ENCODE measurements around the gene WAC. TPM values are rescaled to one million over a fixed set of nuclear protein-coding genes. Genes with fewer than 3 reads are reported as not detected.

WAC gene
- total and polyA plus RNA-seq, 9 of the 15 experiments (the other 6 are each of a cell fraction or from before 2014, with no cell fraction given) = 24.8 to 123 (median 78.2) TPM

DNA sequence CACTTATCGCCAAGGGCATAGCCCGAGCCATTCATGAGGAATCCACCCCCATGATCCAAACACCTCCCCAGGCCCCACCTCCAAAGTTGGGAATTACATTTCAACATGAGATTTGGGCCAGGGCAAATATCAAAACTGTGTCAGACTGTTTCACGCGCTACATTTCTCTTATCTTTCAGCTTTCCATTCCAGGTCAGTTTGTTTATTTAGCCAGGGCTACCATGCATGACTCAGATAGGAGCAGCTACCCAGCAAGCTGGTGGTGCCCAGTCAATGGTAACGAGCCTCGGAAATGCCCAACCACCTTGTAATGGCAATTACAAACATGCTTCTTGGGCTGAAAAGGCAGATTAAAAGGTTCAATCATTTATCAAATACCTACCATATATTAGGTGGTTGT, 100.8 kb downstream of the WAC start:
- Histone ChIP-seq H3K4me2 (ENCODE audit: insufficient read depth, low read length) (no peak overlapping the region), H3K4me3 (no peak overlapping the region), H3K4me1 (replicated peaks in 1 of 2; ENCODE audit: control insufficient read depth in 2 of 2, insufficient read depth in 2 of 2, low read length in 2 of 2) (no peaks in the 10 kb centered on the region), H3K9ac (ENCODE audit: insufficient read depth in 1 of 2, low read depth in 2 of 2, low read length in 2 of 2) (no peak overlapping the region), H3K27ac (ENCODE audit: extremely low read depth, low read depth, low read length) (no peak overlapping the region), H3K9me1 (ENCODE audit: control insufficient read depth, insufficient read depth, low read length) (no peaks in the 10 kb centered on the region), H4K20me1 (replicated peaks; ENCODE audit: control insufficient read depth, insufficient read depth, low read length) (no peaks in the 10 kb centered on the region), H2AFZ (ENCODE audit: low read depth, low read length) (no peak overlapping the region), H3K9me3 (replicated peaks; ENCODE audit: control insufficient read depth, insufficient read depth, low read depth, low read length) (no peaks in the 10 kb centered on the region), H3K27me3 (ENCODE audit: control insufficient read depth in 2 of 2, insufficient read depth in 2 of 2, low read length in 2 of 2) (peaks cover 18 to 60% of the 10 kb centered on the region in 2 experiments), H3K36me3 (ENCODE audit: control insufficient read depth, insufficient read depth, low read length) (no peaks in the 10 kb centered on the region), H3K79me2 (ENCODE audit: control insufficient read depth, insufficient read depth, low read length) (no peaks in the 10 kb centered on the region)
- CTCF ChIA-PET (ENCODE audit: low intra/inter-chr PET ratio) = no interaction called here
- TF ChIP-seq NFATC3 (IDR thresholded peaks at IDR 0.05) (no peak), ARID1B (IDR thresholded peaks at IDR 0.05) (0 out of 2 replicates have a peak, but pooled peaks have one; percentile 23), FOSL1 (tag; conservative IDR thresholded peaks at IDR 0.05) (0 out of 2 replicates have a peak, but pooled peaks have one; percentile 19)
- FAIRE-seq = no peak
- POLR2A ChIA-PET = no interaction called here
- intact Hi-C loops (cut with micrococcal nuclease) = no loop called here
- ATAC-seq = no peak
- in situ Hi-C loops (cut with MboI) = loop anchor here (10.0 kb wide), 1 partner anchor 671 kb away; no protein-coding TSS in a partner anchor
- no TSS peak for BruUV-seq (replicated peaks)
- 8% methylated on average over 6 of the region's 6 CpGs for WGBS (ENCODE audit: insufficient coverage, low coverage, missing lambda C conversion rate)
- no peak for DNase-seq (ENCODE audit: extremely low read depth in 1 of 4, low spot score in 3 of 4)

DNA sequence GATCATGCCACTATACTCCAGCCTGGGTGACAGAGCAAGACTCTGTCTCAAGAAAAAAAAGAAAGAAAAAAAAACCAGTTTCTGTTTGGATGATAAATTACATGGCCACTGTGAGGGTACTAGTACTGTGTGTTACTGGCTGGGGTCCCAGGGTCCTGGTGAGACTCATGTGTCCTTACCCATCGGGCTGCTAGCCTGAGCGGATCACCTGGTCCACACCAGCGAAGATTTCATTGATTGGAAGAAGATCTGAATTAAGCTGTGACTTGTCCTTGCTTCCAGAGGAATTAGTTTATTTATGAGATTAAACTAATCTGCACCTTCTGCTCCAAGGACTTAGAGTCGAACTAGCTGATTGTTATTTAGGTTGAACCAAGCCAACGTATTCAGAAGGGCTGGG, 104.4 kb downstream of the WAC start:
- Histone ChIP-seq H3K9me3 (replicated peaks; ENCODE audit: control insufficient read depth, insufficient read depth, low read depth, low read length) (no peaks in the 10 kb centered on the region), H4K20me1 (replicated peaks; ENCODE audit: control insufficient read depth, insufficient read depth, low read length) (no peaks in the 10 kb centered on the region), H3K9ac (ENCODE audit: insufficient read depth in 1 of 2, low read depth in 2 of 2, low read length in 2 of 2) (no peak overlapping the region), H3K36me3 (ENCODE audit: control insufficient read depth, insufficient read depth, low read length) (no peaks in the 10 kb centered on the region), H3K4me1 (replicated peaks in 1 of 2; ENCODE audit: control insufficient read depth in 2 of 2, insufficient read depth in 2 of 2, low read length in 2 of 2) (no peaks in the 10 kb centered on the region), H3K27ac (ENCODE audit: extremely low read depth, low read depth, low read length) (no peak overlapping the region), H3K79me2 (ENCODE audit: control insufficient read depth, insufficient read depth, low read length) (no peaks in the 10 kb centered on the region), H3K4me3 (no peak overlapping the region), H2AFZ (ENCODE audit: low read depth, low read length) (no peak overlapping the region), H3K4me2 (ENCODE audit: insufficient read depth, low read length) (no peak overlapping the region), H3K27me3 (ENCODE audit: control insufficient read depth in 2 of 2, insufficient read depth in 2 of 2, low read length in 2 of 2) (peaks cover 10 to 37% of the 10 kb centered on the region in 2 experiments), H3K9me1 (ENCODE audit: control insufficient read depth, insufficient read depth, low read length) (no peaks in the 10 kb centered on the region)
- FAIRE-seq (no peak), ATAC-seq (no peak), DNase-seq (ENCODE audit: extremely low read depth in 1 of 4, low spot score in 3 of 4) (no peak)
- WGBS (ENCODE audit: insufficient coverage, low coverage, missing lambda C conversion rate) = 0% methylated on average over 5 of the region's 5 CpGs
- TF ChIP-seq ARID2 (IDR thresholded peaks at IDR 0.05) (no peak), PML (IDR thresholded peaks at IDR 0.05; ENCODE audit: low read length) (no peak), ZNF780A (CRISPR knock-in tag; IDR thresholded peaks at IDR 0.05) (no peak), PTRF (tag; IDR thresholded peaks at IDR 0.05) (no peak), SMAD3 (CRISPR knock-in tag; conservative IDR thresholded peaks at IDR 0.05) (no peak), TEAD2 (tag; IDR thresholded peaks at IDR 0.05) (no peak), KLF6 (CRISPR knock-in tag; IDR thresholded peaks at IDR 0.05; ENCODE audit: borderline replicate concordance) (no peak), STAG1 (CRISPR knock-in tag; IDR thresholded peaks at IDR 0.05; ENCODE audit: borderline replicate concordance) (no peak)
- no TSS peak for BruUV-seq (replicated peaks)
- in situ Hi-C loops (cut with MboI) (loop anchor here (10.0 kb wide), 1 partner anchor 667 kb away; no protein-coding TSS in a partner anchor), intact Hi-C loops (cut with micrococcal nuclease) (loop anchor here (1.0 kb wide), 1 partner anchor 13 kb away; no protein-coding TSS in a partner anchor)
- ChIA-PET POLR2A (interaction anchor here (0.7 kb wide), 1 partner anchor 303 kb away, joined by 3 read pairs; no protein-coding TSS in a partner anchor), CTCF (ENCODE audit: low intra/inter-chr PET ratio) (no interaction called here)

All from K562 (cell line).